HG03460 (cell line): Measurements from ENCODE around the gene SAMHD1.
"Not testable (repeated sequence)": the region's sequence is repeated elsewhere in the genome, so short reads cannot be mapped to it uniquely, and the experiment has no call there.

Experiments used
- ATAC-seq: cut with Tn5 transposase; IDR thresholded peaks from one replicate; pipeline ENCODE4 v1.9.1; 2021; ENCODE audit not compliant: unreplicated experiment

Gene SAMHD1

GRCh38 chr20:36855241-36855657 is 96.3 kb downstream of the SAMHD1 start:
- ATAC-seq: no peak

- ATAC-seq: no peak
These were observed 96.9 kb downstream of the SAMHD1 start for GRCh38 chr20:36854348-36855240.

- no peak for ATAC-seq
These were observed 99.3 kb downstream of the SAMHD1 start for GRCh38 chr20:36852187-36852586.

GRCh38 chr20:36851490-36851889 is 100.0 kb downstream of the SAMHD1 start:
- no peak for ATAC-seq

GRCh38 chr20:36850759-36851158 is 100.7 kb downstream of the SAMHD1 start:
- no peak for ATAC-seq

- no peak for ATAC-seq
These were observed 102.0 kb downstream of the SAMHD1 start for GRCh38 chr20:36849333-36850065.

GRCh38 chr20:36848677-36849076 is 102.8 kb downstream of the SAMHD1 start:
- no peak for ATAC-seq

GRCh38 chr20:36848078-36848660 is 103.3 kb downstream of the SAMHD1 start:
- no peak for ATAC-seq

GRCh38 chr20:36847710-36848040 is 103.8 kb downstream of the SAMHD1 start:
- ATAC-seq: no peak

- ATAC-seq: no peak
These were observed 104.3 kb downstream of the SAMHD1 start for GRCh38 chr20:36847009-36847709.

GRCh38 chr20:36845288-36845971 is 106.1 kb downstream of the SAMHD1 start:
- ATAC-seq: no peak

- not testable (repeated sequence) for ATAC-seq
These were observed 110.5 kb downstream of the SAMHD1 start for GRCh38 chr20:36841030-36841429.
